CD4-positive, alpha-beta T cell (primary cell): ENCODE data around the gene SORCS2. TPM values are rescaled to one million over a fixed set of nuclear protein-coding genes. Genes with fewer than 3 reads are reported as not detected.

ENCODE experiments used
- ATAC-seq: fragments of 200-7000 bp; cut with Tn5 transposase; one replicate; pipeline ENCODE4 v1.10.0; 2022; ENCODE audit warnings: mild to moderate bottlenecking; ENCODE audit not compliant: poor library complexity
- CTCF ChIA-PET: fragments of 350-600 bp; sonication (Branson Sonifier 250); formaldehyde crosslinking; loops from one replicate; lab custom pipeline; 2021; ENCODE audit warnings: antibody characterized with exemption, inconsistent platforms; lab: Charles Lee
- POLR2A ChIA-PET: fragments of 350-600 bp; sonication (Branson Sonifier 250); formaldehyde crosslinking; loops from one replicate; lab custom pipeline; 2021; ENCODE audit warnings: antibody characterized with exemption, inconsistent platforms; lab: Charles Lee
- DNase-seq, 14 experiments: peaks; one replicate each; pipeline ENCODE4 v3.0.0-alpha.2; 2013 to 2020; ENCODE audit warnings: mixed read lengths in 2 of 14
- H3K27ac ChIP-seq, 2 donors: one replicate each; pipeline versions ENCODE4 v1.5.1 to v1.7.0; 2013; ENCODE audit warnings: low read length in 2 of 2, low read depth in 1 of 2, mild to moderate bottlenecking in 1 of 2
- H3K27me3 ChIP-seq, 2 experiments: 1 replicate in 1 of 2; 2 replicates in 1 of 2; pipeline versions ENCODE4 v1.6.1 to v1.7.0; 2013; ENCODE audit warnings: low read length in 2 of 2, control low read depth in 1 of 2, mild to moderate bottlenecking in 1 of 2, moderate library complexity in 1 of 2; ENCODE audit not compliant: insufficient read depth in 2 of 2, control insufficient read depth in 1 of 2
- H3K36me3 ChIP-seq: one replicate; pipeline ENCODE4 v1.6.1; 2013; ENCODE audit warnings: low read length, control low read depth; ENCODE audit not compliant: insufficient read depth
- H3K4me1 ChIP-seq: one replicate; pipeline ENCODE4 v1.6.1; 2013; ENCODE audit warnings: low read length, control low read depth; ENCODE audit not compliant: insufficient read depth
- H3K4me3 ChIP-seq: one replicate; pipeline ENCODE4 v1.5.1; 2013; ENCODE audit warnings: mild to moderate bottlenecking, low read length, moderate library complexity
- H3K9me3 ChIP-seq, 2 experiments: 1 replicate in 1 of 2; 2 replicates in 1 of 2; pipeline versions ENCODE4 v1.6.1 to v1.7.0; 2013; ENCODE audit warnings: low read length in 2 of 2, mild to moderate bottlenecking in 2 of 2, control low read depth in 1 of 2, moderate library complexity in 1 of 2; ENCODE audit not compliant: control insufficient read depth in 1 of 2, insufficient read depth in 1 of 2
- H3K27ac Mint-ChIP-seq: one replicate; pipeline ENCODE4 v1.8.0; 2020; ENCODE audit warnings: mixed read lengths
- H3K27me3 Mint-ChIP-seq: one replicate; pipeline ENCODE4 v1.8.0; 2021; ENCODE audit warnings: mixed read lengths
- H3K36me3 Mint-ChIP-seq: one replicate; pipeline ENCODE4 v1.8.0; 2021; ENCODE audit warnings: low read depth, mixed read lengths
- H3K4me1 Mint-ChIP-seq: one replicate; pipeline ENCODE4 v1.8.0; 2021; ENCODE audit warnings: low read depth, mixed read lengths
- H3K4me3 Mint-ChIP-seq: one replicate; pipeline ENCODE4 v1.8.0; 2020; ENCODE audit warnings: mild to moderate bottlenecking, mixed read lengths
- H3K9me3 Mint-ChIP-seq: one replicate; pipeline ENCODE4 v1.8.0; 2020; ENCODE audit warnings: mixed read lengths
- intact Hi-C, 2 experiments: fragments of 100-400 bp; cut with DNase I in 1 of 2; cut with micrococcal nuclease in 1 of 2; formaldehyde crosslinking; loops; one replicate each; pipeline versions ENCODE4 v1.15.1 to v1.9.0; 2023 to 2025; cut with DNase I, micrococcal nuclease
- microRNA-seq: library from miRNA; unstranded; fragments of <30 nt; microRNA quantifications from one replicate; pipeline ENCODE4 v1.2.0, GENCODE V29; 2021; ENCODE audit warnings: borderline microRNAs expressed, borderline replicate concordance
- total RNA-seq, 174 experiments: library from RNA in 2 of 174; stranded (reverse) in 2 of 174; gene quantifications; one replicate each; pipeline ENCODE4 v1.2.3 and lab custom pipeline; 2021 to 2026
- TF ChIP-seq, protein P1 (sequence below): fragments of 200-600 bp; IDR thresholded peaks from one replicate; pipeline ENCODE4 v1.8.0; 2022; ENCODE audit warnings: antibody characterized with exemption, mild to moderate bottlenecking

The SORCS2 gene
- total RNA-seq, 2 experiments from 2014 or later = not detected

DNA sequence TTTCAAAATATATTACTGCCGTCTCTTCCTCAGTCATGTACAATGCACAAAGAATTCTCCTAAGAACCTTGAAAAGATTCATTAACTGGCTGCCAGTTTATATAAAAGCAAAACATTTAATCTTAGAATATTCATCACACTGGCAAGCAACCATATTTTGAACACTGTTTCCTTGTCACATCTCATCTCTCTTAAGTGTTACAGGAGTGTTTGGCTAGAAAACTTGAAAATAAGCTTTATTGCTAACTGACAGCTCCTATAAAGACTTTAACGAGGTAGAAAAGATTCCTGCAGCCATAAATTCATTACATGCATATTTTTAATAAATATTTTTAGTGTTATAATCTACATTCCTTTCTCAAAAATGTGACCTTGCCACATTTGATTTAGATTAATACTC is 597.7 kb downstream of the SORCS2 start:
- CTCF ChIA-PET = no interaction called here
- ATAC-seq = no peak

DNA sequence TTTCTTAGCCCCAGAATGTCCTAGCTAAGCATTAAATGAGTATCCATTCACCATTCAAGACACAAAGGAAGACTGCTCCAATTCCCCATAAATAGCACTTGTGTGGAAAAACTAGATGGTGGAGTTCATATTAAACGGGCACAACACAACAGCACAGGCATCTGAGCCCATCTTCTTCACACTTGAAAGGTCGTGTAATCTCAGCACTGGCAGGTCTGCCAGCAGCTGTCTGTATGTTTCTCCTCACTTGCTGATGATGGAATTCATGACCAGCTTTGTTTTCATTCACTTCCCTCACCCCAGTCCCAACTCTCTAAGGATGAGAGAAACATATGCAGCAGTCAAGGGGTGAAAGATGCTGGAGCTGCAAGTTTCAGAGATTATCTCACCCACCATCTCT is 598.7 kb downstream of the SORCS2 start:
- no peak overlapping the region for H3K4me3 Mint-ChIP-seq
- H3K4me1 ChIP-seq = no peaks in the 10 kb centered on the region
- H3K27me3 Mint-ChIP-seq = no peaks in the 10 kb centered on the region
- ChIA-PET POLR2A (no interaction called here), CTCF (no interaction called here)
- no peak overlapping the region for H3K27ac Mint-ChIP-seq
- no peaks in the 10 kb centered on the region for H3K36me3 ChIP-seq
- no peak for DNase-seq
- H3K36me3 Mint-ChIP-seq = peaks cover 32% of the 10 kb centered on the region
- no peak for ATAC-seq
- no peaks in the 10 kb centered on the region for H3K4me1 Mint-ChIP-seq
- no peak overlapping the region for H3K27ac ChIP-seq
- no peaks in the 10 kb centered on the region for H3K27me3 ChIP-seq
- no peaks in the 10 kb centered on the region for H3K9me3 ChIP-seq
- TF ChIP-seq, protein P1, sequence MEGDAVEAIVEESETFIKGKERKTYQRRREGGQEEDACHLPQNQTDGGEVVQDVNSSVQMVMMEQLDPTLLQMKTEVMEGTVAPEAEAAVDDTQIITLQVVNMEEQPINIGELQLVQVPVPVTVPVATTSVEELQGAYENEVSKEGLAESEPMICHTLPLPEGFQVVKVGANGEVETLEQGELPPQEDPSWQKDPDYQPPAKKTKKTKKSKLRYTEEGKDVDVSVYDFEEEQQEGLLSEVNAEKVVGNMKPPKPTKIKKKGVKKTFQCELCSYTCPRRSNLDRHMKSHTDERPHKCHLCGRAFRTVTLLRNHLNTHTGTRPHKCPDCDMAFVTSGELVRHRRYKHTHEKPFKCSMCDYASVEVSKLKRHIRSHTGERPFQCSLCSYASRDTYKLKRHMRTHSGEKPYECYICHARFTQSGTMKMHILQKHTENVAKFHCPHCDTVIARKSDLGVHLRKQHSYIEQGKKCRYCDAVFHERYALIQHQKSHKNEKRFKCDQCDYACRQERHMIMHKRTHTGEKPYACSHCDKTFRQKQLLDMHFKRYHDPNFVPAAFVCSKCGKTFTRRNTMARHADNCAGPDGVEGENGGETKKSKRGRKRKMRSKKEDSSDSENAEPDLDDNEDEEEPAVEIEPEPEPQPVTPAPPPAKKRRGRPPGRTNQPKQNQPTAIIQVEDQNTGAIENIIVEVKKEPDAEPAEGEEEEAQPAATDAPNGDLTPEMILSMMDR = no peak
- intact Hi-C loops = loop anchor here in 1 of 2 experiments (1.0 kb wide), 1 partner anchor 31 kb away; no protein-coding TSS in a partner anchor
- no peaks in the 10 kb centered on the region for H3K9me3 Mint-ChIP-seq
- H3K4me3 ChIP-seq = no peak overlapping the region

More for the DNA sequence above, 597.7 kb downstream of the SORCS2 start:
- no peaks in the 10 kb centered on the region for H3K4me1 Mint-ChIP-seq
- TF ChIP-seq, protein P1 = no peak
- no peaks in the 10 kb centered on the region for H3K27me3 Mint-ChIP-seq
- H3K9me3 Mint-ChIP-seq = no peaks in the 10 kb centered on the region
- POLR2A ChIA-PET = no interaction called here
- DNase-seq = no peak
- intact Hi-C loops = no loop called here
- no peak overlapping the region for H3K27ac Mint-ChIP-seq
- H3K36me3 ChIP-seq = peaks cover 3% of the 10 kb centered on the region
- no peak overlapping the region for H3K4me3 Mint-ChIP-seq
- no peaks in the 10 kb centered on the region for H3K9me3 ChIP-seq
- no peak overlapping the region for H3K27ac ChIP-seq
- no peaks in the 10 kb centered on the region for H3K4me1 ChIP-seq
- H3K36me3 Mint-ChIP-seq = peaks cover 34% of the 10 kb centered on the region
- no peaks in the 10 kb centered on the region for H3K27me3 ChIP-seq
- H3K4me3 ChIP-seq = no peak overlapping the region

Small RNA genes within 50 kb of the gene (microRNA-seq; reads per million reads assigned to microRNA genes)
- gene MIR4274 (not detected), gene MIR4798 (not detected)

Other genes with a start within 250 kb of the SORCS2 start
- 10 to 100 TPM; 41.5 to 44.6 TPM for gene TADA2B, start 149.2 kb upstream of the SORCS2 start, total RNA-seq
- 10 to 100 TPM; 55.6 to 58.6 TPM for gene GRPEL1, start 124.5 kb upstream of the SORCS2 start, total RNA-seq
- gene PSAPL1, start 242.4 kb downstream of the SORCS2 start, total RNA-seq = not detected